SU-DHL-6 (cell line): Measurements from ENCODE around the gene TMEM178A.

ENCODE experiments used
- H2AFZ ChIP-seq: fragments of 200-600 bp; sonication (generic); 2 replicates; pipeline ENCODE4 v1.6.1; 2014; ENCODE audit warnings: low read depth, mild to moderate bottlenecking, moderate library complexity, mixed read lengths, antibody characterized with exemption, low read length; ENCODE audit not compliant: severe bottlenecking
- H3F3A ChIP-seq: fragments of 200-600 bp; shearing (Covaris generic); 2 replicates; pipeline ENCODE4 v1.6.0; 2016; ENCODE audit warnings: antibody characterized with exemption, mild to moderate bottlenecking; ENCODE audit not compliant: insufficient read depth
- H3K27ac ChIP-seq: fragments of 200-600 bp; sonication (generic); 2 replicates; pipeline ENCODE4 v1.5.1; 2016; ENCODE audit warnings: low read depth, mild to moderate bottlenecking, low read length, moderate library complexity, mixed read lengths
- H3K27me3 ChIP-seq: fragments of 200-600 bp; sonication (generic), shearing (Covaris generic); 2 replicates; pipeline ENCODE4 v1.6.0; 2014; ENCODE audit warnings: mild to moderate bottlenecking, low read length
- H3K36me3 ChIP-seq: fragments of 200-600 bp; sonication (generic); 2 replicates; pipeline ENCODE4 v1.6.1; 2014; ENCODE audit warnings: mild to moderate bottlenecking, low read length, mixed read lengths
- H3K4me2 ChIP-seq: fragments of 300-600, 200-600 bp; shearing (Covaris generic), sonication (generic); 2 replicates; pipeline ENCODE4 v1.6.0; 2014; ENCODE audit warnings: low read length, low read depth, mild to moderate bottlenecking; ENCODE audit not compliant: poor library complexity, severe bottlenecking
- H3K4me3 ChIP-seq: fragments of 200-600 bp; sonication (generic); 2 replicates; pipeline ENCODE4 v1.5.1; 2014; ENCODE audit warnings: antibody characterized with exemption, low read length, mild to moderate bottlenecking, mixed read lengths; ENCODE audit not compliant: insufficient read depth, poor library complexity, severe bottlenecking
- H3K79me2 ChIP-seq: fragments of 200-600 bp; sonication (generic); 2 replicates; pipeline ENCODE4 v1.6.1; 2014; ENCODE audit warnings: mild to moderate bottlenecking, low read length, moderate library complexity; ENCODE audit not compliant: insufficient read depth
- H3K9ac ChIP-seq: fragments of 200-600 bp; sonication (generic); 2 replicates; pipeline ENCODE4 v1.7.0; 2014; ENCODE audit warnings: mild to moderate bottlenecking, low read length
- H3K9me2 ChIP-seq: fragments of 200-600 bp; sonication (generic); replicated peaks from 2 replicates; pipeline ENCODE4 v1.6.1; 2014; ENCODE audit warnings: low read length; ENCODE audit not compliant: insufficient read depth
- H3K9me3 ChIP-seq: fragments of 200-600 bp; sonication (generic); 2 replicates; pipeline ENCODE4 v1.6.1; 2014; ENCODE audit warnings: low read length, mixed read lengths; ENCODE audit not compliant: insufficient read depth
- H4K20me1 ChIP-seq: fragments of 200-600 bp; sonication (generic); 2 replicates; pipeline ENCODE4 v1.6.1; 2014; ENCODE audit warnings: low read depth, mild to moderate bottlenecking, antibody characterized with exemption, low read length, moderate library complexity, mixed read lengths
- EZH2phosphoT487 ChIP-seq: fragments of 200-600 bp; sonication (generic), shearing (Covaris generic); conservative IDR thresholded peaks from 2 replicates; pipeline ENCODE4 v1.6.1; 2018; ENCODE audit warnings: mild to moderate bottlenecking, antibody characterized with exemption, low read length, moderate library complexity, mixed read lengths
- TF ChIP-seq, protein P1 (sequence below): fragments of 200-600 bp; sonication (generic); IDR thresholded peaks from one replicate; pipeline ENCODE4 v1.5.1; 2017; ENCODE audit warnings: antibody characterized with exemption, mild to moderate bottlenecking, low read length, moderate library complexity; ENCODE audit not compliant: insufficient read depth, poor library complexity, severe bottlenecking

TMEM178A gene

DNA sequence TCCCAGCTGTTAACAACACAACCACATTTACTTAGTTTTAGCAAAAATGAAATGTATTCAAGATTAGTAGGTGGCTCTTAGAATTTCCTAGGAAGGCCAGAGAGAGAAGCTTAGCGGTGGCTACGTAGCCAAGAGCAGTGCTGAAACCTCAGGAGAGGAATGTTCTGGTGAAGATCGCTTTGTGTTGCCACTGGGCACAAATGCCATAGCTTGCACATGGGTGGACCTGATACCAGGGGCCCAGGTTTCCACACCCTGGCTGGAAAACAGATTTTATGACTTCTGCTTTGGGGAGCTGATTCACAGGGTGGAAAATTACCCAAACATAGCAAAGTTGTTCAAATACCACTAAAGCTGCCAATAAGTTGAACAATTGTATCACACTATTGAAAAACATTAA, 69.9 kb downstream of the TMEM178A start:
- H3K9ac ChIP-seq, result no peak overlapping the region
- no peak overlapping the region for H2AFZ ChIP-seq
- no peaks in the 10 kb centered on the region for H3F3A ChIP-seq
- TF ChIP-seq EZH2phosphoT487, result no peak
- TF ChIP-seq, protein P1, sequence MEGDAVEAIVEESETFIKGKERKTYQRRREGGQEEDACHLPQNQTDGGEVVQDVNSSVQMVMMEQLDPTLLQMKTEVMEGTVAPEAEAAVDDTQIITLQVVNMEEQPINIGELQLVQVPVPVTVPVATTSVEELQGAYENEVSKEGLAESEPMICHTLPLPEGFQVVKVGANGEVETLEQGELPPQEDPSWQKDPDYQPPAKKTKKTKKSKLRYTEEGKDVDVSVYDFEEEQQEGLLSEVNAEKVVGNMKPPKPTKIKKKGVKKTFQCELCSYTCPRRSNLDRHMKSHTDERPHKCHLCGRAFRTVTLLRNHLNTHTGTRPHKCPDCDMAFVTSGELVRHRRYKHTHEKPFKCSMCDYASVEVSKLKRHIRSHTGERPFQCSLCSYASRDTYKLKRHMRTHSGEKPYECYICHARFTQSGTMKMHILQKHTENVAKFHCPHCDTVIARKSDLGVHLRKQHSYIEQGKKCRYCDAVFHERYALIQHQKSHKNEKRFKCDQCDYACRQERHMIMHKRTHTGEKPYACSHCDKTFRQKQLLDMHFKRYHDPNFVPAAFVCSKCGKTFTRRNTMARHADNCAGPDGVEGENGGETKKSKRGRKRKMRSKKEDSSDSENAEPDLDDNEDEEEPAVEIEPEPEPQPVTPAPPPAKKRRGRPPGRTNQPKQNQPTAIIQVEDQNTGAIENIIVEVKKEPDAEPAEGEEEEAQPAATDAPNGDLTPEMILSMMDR, result no peak
- H3K4me3 ChIP-seq, result no peak overlapping the region
- no peaks in the 10 kb centered on the region for H3K9me3 ChIP-seq
- no peaks in the 10 kb centered on the region for H3K79me2 ChIP-seq
- no peaks in the 10 kb centered on the region for H3K27me3 ChIP-seq
- no peaks in the 10 kb centered on the region; the same call in 1 of the 2 replicates for H4K20me1 ChIP-seq
- no peaks in the 10 kb centered on the region for H3K9me2 ChIP-seq
- H3K36me3 ChIP-seq, result peaks cover 12% of the 10 kb centered on the region; the same call in 1 of the 2 replicates
- no peak overlapping the region for H3K4me2 ChIP-seq
- H3K27ac ChIP-seq, result no peak overlapping the region

DNA sequence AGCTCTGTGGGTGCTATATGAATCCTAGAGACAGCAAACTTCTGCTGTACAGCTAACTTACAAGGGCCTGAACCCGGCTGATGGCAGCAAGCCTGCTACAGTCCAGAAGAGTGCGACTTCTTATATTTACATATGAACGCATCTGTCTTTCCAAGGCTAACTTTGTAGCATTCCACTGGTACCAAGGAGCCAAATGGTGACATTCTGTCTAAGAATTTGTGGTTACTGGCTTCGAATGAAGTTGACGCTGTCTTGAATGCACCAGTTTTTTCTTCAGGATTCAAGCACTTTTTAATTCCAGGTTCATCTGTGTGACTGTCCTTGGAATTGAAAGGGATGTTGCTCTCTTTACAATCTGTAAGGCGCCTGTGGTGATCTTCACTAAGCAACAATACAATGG, 70.9 kb downstream of the TMEM178A start:
- TF ChIP-seq, protein P1, result no peak
- TF ChIP-seq EZH2phosphoT487, result no peak
- no peak overlapping the region for H3K27ac ChIP-seq
- no peak overlapping the region for H2AFZ ChIP-seq
- no peaks in the 10 kb centered on the region for H3K9me2 ChIP-seq
- no peaks in the 10 kb centered on the region for H3K27me3 ChIP-seq
- no peak overlapping the region for H3K4me2 ChIP-seq
- no peak overlapping the region for H3K4me3 ChIP-seq
- peaks cover 12% of the 10 kb centered on the region; the same call in 1 of the 2 replicates for H3K36me3 ChIP-seq
- H3K9ac ChIP-seq, result no peak overlapping the region
- H3K79me2 ChIP-seq, result no peaks in the 10 kb centered on the region
- H3K9me3 ChIP-seq, result no peaks in the 10 kb centered on the region
- no peaks in the 10 kb centered on the region; the same call in 1 of the 2 replicates for H4K20me1 ChIP-seq
- no peaks in the 10 kb centered on the region for H3F3A ChIP-seq

GRCh38 chr2:39737661-39738060, 71.9 kb downstream of the TMEM178A start:
- Histone ChIP-seq H3K9ac (no peak overlapping the region), H3K36me3 (peaks cover 16% of the 10 kb centered on the region; the same call in 1 of the 2 replicates), H3K27ac (no peak overlapping the region), H3F3A (no peaks in the 10 kb centered on the region), H3K9me2 (no peaks in the 10 kb centered on the region), H3K79me2 (no peaks in the 10 kb centered on the region), H4K20me1 (no peaks in the 10 kb centered on the region; the same call in 1 of the 2 replicates), H3K4me3 (no peak overlapping the region), H3K27me3 (no peaks in the 10 kb centered on the region), H3K9me3 (no peaks in the 10 kb centered on the region), H3K4me2 (no peak overlapping the region), H2AFZ (no peak overlapping the region)
- TF ChIP-seq, protein P1, result no peak
- TF ChIP-seq EZH2phosphoT487, result no peak
